ENCODE results near the gene CEP128. TPM values are rescaled to one million over a fixed set of nuclear protein-coding genes. Genes with fewer than 3 reads are reported as not detected.

The CEP128 gene
- total and polyA plus RNA-seq, 2 donors from 2014 or later: 0.43 to 9.0 TPM

DNA sequence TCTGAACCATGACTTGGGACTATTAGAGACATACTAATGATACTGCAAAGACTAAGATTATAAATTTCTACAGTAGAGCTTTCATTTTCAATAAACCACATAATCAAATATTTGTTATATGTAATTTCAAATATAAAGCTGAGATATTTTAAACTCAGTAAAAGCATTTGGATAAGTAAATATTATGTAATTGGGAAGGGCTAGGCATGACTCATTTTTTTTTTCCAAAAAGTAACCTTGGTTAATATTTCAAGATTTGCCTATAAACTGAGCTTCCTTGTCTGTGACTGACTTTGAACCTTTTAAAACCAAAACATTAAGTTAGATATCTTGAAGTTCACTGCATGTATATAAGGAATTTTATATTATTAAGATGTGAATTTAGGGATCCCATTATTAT lies 332.5 kb downstream of the CEP128 start:
- DNase-seq: no peak
- Histone ChIP-seq H3K9ac (ENCODE audit: low read length in 3 of 3) (no peak overlapping the region), H3K9me3 (ENCODE audit: control insufficient read depth in 2 of 3, insufficient read depth in 1 of 3, low read length in 3 of 3) (no peaks in the 10 kb centered on the region), H3K4me3 (ENCODE audit: low read length in 3 of 3) (no peak overlapping the region), H3K27me3 (ENCODE audit: control insufficient read depth, insufficient read depth, low read length) (no peaks in the 10 kb centered on the region), H3K4me1 (ENCODE audit: control insufficient read depth in 2 of 3, insufficient read depth in 2 of 3, low read depth in 1 of 3, low read length in 3 of 3) (no peaks in the 10 kb centered on the region), H3K27ac (ENCODE audit: low read depth in 2 of 2, low read length in 2 of 2) (no peak overlapping the region), H3K36me3 (ENCODE audit: control insufficient read depth in 2 of 3, insufficient read depth in 3 of 3, low read length in 3 of 3) (no peaks in the 10 kb centered on the region)
- intact Hi-C loops (cut with DNase I): no loop called here
- FAIRE-seq: no peak
- TF ChIP-seq, protein P1, sequence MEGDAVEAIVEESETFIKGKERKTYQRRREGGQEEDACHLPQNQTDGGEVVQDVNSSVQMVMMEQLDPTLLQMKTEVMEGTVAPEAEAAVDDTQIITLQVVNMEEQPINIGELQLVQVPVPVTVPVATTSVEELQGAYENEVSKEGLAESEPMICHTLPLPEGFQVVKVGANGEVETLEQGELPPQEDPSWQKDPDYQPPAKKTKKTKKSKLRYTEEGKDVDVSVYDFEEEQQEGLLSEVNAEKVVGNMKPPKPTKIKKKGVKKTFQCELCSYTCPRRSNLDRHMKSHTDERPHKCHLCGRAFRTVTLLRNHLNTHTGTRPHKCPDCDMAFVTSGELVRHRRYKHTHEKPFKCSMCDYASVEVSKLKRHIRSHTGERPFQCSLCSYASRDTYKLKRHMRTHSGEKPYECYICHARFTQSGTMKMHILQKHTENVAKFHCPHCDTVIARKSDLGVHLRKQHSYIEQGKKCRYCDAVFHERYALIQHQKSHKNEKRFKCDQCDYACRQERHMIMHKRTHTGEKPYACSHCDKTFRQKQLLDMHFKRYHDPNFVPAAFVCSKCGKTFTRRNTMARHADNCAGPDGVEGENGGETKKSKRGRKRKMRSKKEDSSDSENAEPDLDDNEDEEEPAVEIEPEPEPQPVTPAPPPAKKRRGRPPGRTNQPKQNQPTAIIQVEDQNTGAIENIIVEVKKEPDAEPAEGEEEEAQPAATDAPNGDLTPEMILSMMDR (IDR thresholded peaks at IDR 0.05; ENCODE audit: borderline replicate concordance, extremely low read depth, insufficient read depth): no peak

DNA sequence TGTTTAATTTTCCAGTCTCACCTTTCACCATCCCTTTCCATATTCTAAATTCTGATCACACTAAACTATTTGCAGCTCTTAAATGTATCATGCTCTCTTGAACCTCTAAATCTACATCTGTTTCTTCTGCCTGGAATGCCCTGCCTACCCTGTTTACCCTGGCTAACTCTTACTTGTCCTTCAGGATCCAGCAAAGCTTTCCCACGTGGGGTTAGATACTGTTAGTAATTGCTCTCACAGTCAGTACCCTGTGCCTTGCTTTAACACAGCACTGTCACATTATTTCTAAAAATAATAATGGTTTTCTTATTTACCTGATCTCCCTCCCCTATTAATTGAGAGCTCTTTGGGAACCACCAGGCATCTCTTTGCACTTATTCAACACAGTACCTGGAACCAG lies 333.0 kb downstream of the CEP128 start:
- Histone ChIP-seq H3K27ac (ENCODE audit: low read depth in 2 of 2, low read length in 2 of 2) (no peak overlapping the region), H3K9me3 (ENCODE audit: control insufficient read depth in 2 of 3, insufficient read depth in 1 of 3, low read length in 3 of 3) (no peaks in the 10 kb centered on the region), H3K4me1 (ENCODE audit: control insufficient read depth in 2 of 3, insufficient read depth in 2 of 3, low read depth in 1 of 3, low read length in 3 of 3) (no peaks in the 10 kb centered on the region), H3K4me3 (ENCODE audit: low read length in 3 of 3) (no peak overlapping the region), H3K27me3 (ENCODE audit: control insufficient read depth, insufficient read depth, low read length) (no peaks in the 10 kb centered on the region), H3K36me3 (ENCODE audit: control insufficient read depth in 2 of 3, insufficient read depth in 3 of 3, low read length in 3 of 3) (no peaks in the 10 kb centered on the region), H3K9ac (ENCODE audit: low read length in 3 of 3) (no peak overlapping the region)
- TF ChIP-seq, protein P1 (IDR thresholded peaks at IDR 0.05; ENCODE audit: borderline replicate concordance, extremely low read depth, insufficient read depth): no peak
- FAIRE-seq (no peak), DNase-seq (no peak)
- intact Hi-C loops (cut with DNase I): no loop called here

DNA sequence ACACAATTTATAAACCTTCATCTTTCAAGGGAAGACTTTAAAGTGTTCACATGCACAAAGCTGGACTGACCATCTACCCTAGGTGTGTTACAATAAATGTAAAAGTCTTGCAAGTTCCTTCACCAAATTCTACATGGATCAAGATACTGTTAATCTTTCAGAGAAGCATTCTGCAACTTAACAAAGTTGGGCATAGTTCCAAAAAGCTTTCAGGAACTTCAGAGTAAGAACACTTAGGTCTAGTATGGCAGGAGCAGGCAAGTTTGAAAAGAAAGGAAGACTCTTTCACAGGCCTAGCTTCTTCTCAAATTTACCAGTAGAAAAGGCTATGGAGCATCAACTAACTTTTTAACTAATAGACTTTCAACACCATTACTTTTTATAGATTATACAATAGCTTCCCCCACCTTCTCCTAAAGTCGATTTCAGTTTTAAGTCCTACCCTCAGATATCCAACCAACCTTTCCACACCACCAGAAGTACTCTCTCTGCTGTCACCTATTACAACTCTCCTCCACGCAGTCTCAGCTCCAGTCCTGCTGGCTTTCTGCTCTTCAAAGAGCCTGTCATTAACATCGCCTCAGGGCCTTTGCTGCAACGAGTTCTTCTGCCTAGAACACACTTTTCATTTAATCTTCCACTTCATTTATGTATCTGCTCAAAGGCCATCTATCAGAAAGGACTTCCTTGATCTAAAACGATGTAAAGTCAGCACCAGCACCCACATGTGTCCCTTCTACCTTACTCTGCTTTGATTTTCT lies 333.9 kb downstream of the CEP128 start:
- TF ChIP-seq, protein P1 (IDR thresholded peaks at IDR 0.05; ENCODE audit: borderline replicate concordance, extremely low read depth, insufficient read depth): no peak
- no peaks in the 10 kb centered on the region for H3K36me3 ChIP-seq (ENCODE audit: control insufficient read depth in 2 of 3, insufficient read depth in 3 of 3, low read length in 3 of 3)
- H3K9me3 ChIP-seq (ENCODE audit: control insufficient read depth in 2 of 3, insufficient read depth in 1 of 3, low read length in 3 of 3): no peaks in the 10 kb centered on the region
- DNase-seq (peak in 1 of 5 donors; percentile 28), FAIRE-seq (no peak)
- intact Hi-C loops (cut with DNase I): no loop called here
- no peak overlapping the region for H3K9ac ChIP-seq (ENCODE audit: low read length in 3 of 3)
- no peaks in the 10 kb centered on the region for H3K27me3 ChIP-seq (ENCODE audit: control insufficient read depth, insufficient read depth, low read length)
- H3K4me3 ChIP-seq (ENCODE audit: low read length in 3 of 3): no peak overlapping the region
- no peak overlapping the region for H3K27ac ChIP-seq (ENCODE audit: low read depth in 2 of 2, low read length in 2 of 2)
- no peaks in the 10 kb centered on the region for H3K4me1 ChIP-seq (ENCODE audit: control insufficient read depth in 2 of 3, insufficient read depth in 2 of 3, low read depth in 1 of 3, low read length in 3 of 3)
